HEK293 (cell line): ENCODE measurements around the gene MYL9.

Experiments used
- BCL11A ChIP-seq: fragments of 450-650 bp; formaldehyde crosslinking; IDR thresholded peaks from 2 replicates; pipeline ENCODE4 v1.5.1; 2016; ENCODE audit warnings: low read depth, missing biosample characterization, missing genetic modification characterization
- GLIS2 ChIP-seq: fragments of 450-650 bp; formaldehyde crosslinking; IDR thresholded peaks from 2 replicates; pipeline ENCODE4 v1.5.1; 2016; ENCODE audit warnings: missing biosample characterization, missing genetic modification characterization
- OSR2 ChIP-seq: fragments of 450-650 bp; formaldehyde crosslinking; IDR thresholded peaks from 2 replicates; pipeline ENCODE4 v1.5.1; 2016; ENCODE audit warnings: missing biosample characterization, missing genetic modification characterization
- PATZ1 ChIP-seq: fragments of 450-650 bp; formaldehyde crosslinking; IDR thresholded peaks from 2 replicates; pipeline ENCODE4 v1.5.1; 2016; ENCODE audit warnings: missing biosample characterization, missing genetic modification characterization
- REST ChIP-seq: fragments of 450-650 bp; formaldehyde crosslinking; IDR thresholded peaks from 2 replicates; pipeline ENCODE4 v1.5.1; 2016; ENCODE audit warnings: missing biosample characterization, missing genetic modification characterization
- SETDB1 ChIP-seq: IDR thresholded peaks from one replicate; pipeline ENCODE4 v1.6.1; 2017; ENCODE audit warnings: mild to moderate bottlenecking, low read length, moderate library complexity, mixed read lengths; ENCODE audit not compliant: insufficient read length
- TCF7L2 ChIP-seq: IDR thresholded peaks from 2 replicates; pipeline ENCODE4 v1.6.1; 2011; ENCODE audit warnings: low read depth, mild to moderate bottlenecking, inconsistent platforms, low read length, moderate library complexity, borderline replicate concordance
- TSHZ1 ChIP-seq: fragments of 450-650 bp; formaldehyde crosslinking; IDR thresholded peaks from 2 replicates; pipeline ENCODE4 v1.5.1; 2016; ENCODE audit warnings: missing biosample characterization, missing genetic modification characterization, borderline replicate concordance
- WT1 ChIP-seq: fragments of 450-650 bp; formaldehyde crosslinking; IDR thresholded peaks from 2 replicates; pipeline ENCODE4 v1.5.1; 2016; ENCODE audit warnings: missing biosample characterization, missing genetic modification characterization
- ZBTB21 ChIP-seq: fragments of 450-650 bp; formaldehyde crosslinking; IDR thresholded peaks from 2 replicates; pipeline ENCODE4 v1.5.1; 2017; ENCODE audit warnings: missing biosample characterization, missing genetic modification characterization
- ZBTB49 ChIP-seq: fragments of 450-650 bp; formaldehyde crosslinking; IDR thresholded peaks from 2 replicates; pipeline ENCODE4 v1.5.1; 2016; ENCODE audit warnings: missing biosample characterization, missing genetic modification characterization, low read depth
- ZNF112 ChIP-seq: fragments of 450-650 bp; formaldehyde crosslinking; IDR thresholded peaks from 2 replicates; pipeline ENCODE4 v1.5.0; 2017; ENCODE audit warnings: missing biosample characterization, missing genetic modification characterization
- ZNF184 ChIP-seq: fragments of 450-650 bp; IDR thresholded peaks from 2 replicates; pipeline ENCODE4 v1.5.1; 2018; ENCODE audit warnings: missing biosample characterization, mild to moderate bottlenecking, missing genetic modification characterization
- ZNF24 ChIP-seq: fragments of 450-650 bp; formaldehyde crosslinking; IDR thresholded peaks from 2 replicates; pipeline ENCODE4 v1.5.1; 2016; ENCODE audit warnings: missing biosample characterization, missing genetic modification characterization
- ZNF292 ChIP-seq: fragments of 450-650 bp; formaldehyde crosslinking; IDR thresholded peaks from 2 replicates; pipeline ENCODE4 v1.5.1; 2016; ENCODE audit warnings: low read depth, missing biosample characterization, missing genetic modification characterization, borderline replicate concordance
- ZNF449 ChIP-seq: fragments of 450-650 bp; formaldehyde crosslinking; IDR thresholded peaks from 2 replicates; pipeline ENCODE4 v1.5.1; 2017; ENCODE audit warnings: missing biosample characterization, mild to moderate bottlenecking, missing genetic modification characterization, moderate library complexity
- ZNF521 ChIP-seq: fragments of 450-650 bp; formaldehyde crosslinking; IDR thresholded peaks from 2 replicates; pipeline ENCODE4 v1.5.1; 2017; ENCODE audit warnings: missing biosample characterization, mild to moderate bottlenecking, missing genetic modification characterization
- ZNF629 ChIP-seq: fragments of 450-650 bp; formaldehyde crosslinking; IDR thresholded peaks from 2 replicates; pipeline ENCODE4 v1.5.1; 2017; ENCODE audit warnings: missing biosample characterization, missing genetic modification characterization
- ZNF639 ChIP-seq: fragments of 450-650 bp; formaldehyde crosslinking; IDR thresholded peaks from 2 replicates; pipeline ENCODE4 v1.5.1; 2016; ENCODE audit warnings: missing biosample characterization, missing genetic modification characterization
- ZNF660 ChIP-seq: fragments of 450-650 bp; IDR thresholded peaks from 2 replicates; pipeline ENCODE4 v1.5.1; 2018; ENCODE audit warnings: missing biosample characterization, mild to moderate bottlenecking, missing genetic modification characterization
- ZNF830 ChIP-seq: fragments of 450-650 bp; IDR thresholded peaks from 2 replicates; pipeline ENCODE4 v1.5.0; 2018; ENCODE audit warnings: missing biosample characterization, missing genetic modification characterization, low read depth, mild to moderate bottlenecking, moderate library complexity
- ZSCAN16 ChIP-seq: fragments of 450-650 bp; formaldehyde crosslinking; IDR thresholded peaks from 2 replicates; pipeline ENCODE4 v1.5.1; 2016; ENCODE audit warnings: missing biosample characterization, missing genetic modification characterization

MYL9 gene

GRCh38 chr20:36591854-36592641 lies 50.7 kb downstream of the MYL9 start (continued):
- no peak for TF ChIP-seq ZBTB21 (tag by site-specific recombination)
- TF ChIP-seq REST (tag by site-specific recombination), result no peak
- no peak for TF ChIP-seq ZNF292 (tag by site-specific recombination)
- TF ChIP-seq ZNF639 (tag by site-specific recombination), result 0 out of 2 replicates have a peak, but pooled peaks have one; percentile 60
- no peak for TF ChIP-seq ZNF521 (tag by site-specific recombination)
- peak; percentile 36; the same call in 1 of the 2 replicates for TF ChIP-seq OSR2 (tag by site-specific recombination)
- TF ChIP-seq TCF7L2, result peak; percentile 40; the same call in 1 of the 2 replicates
- TF ChIP-seq ZNF830, result no peak
- TF ChIP-seq ZSCAN16 (tag by site-specific recombination), result no peak
- no peak for TF ChIP-seq ZNF449 (tag by site-specific recombination)
- peak; percentile 71; the same call in 1 of the 2 replicates for TF ChIP-seq ZNF184 (tag by site-specific recombination)
- TF ChIP-seq ZNF112 (tag by site-specific recombination), result no peak
- no peak for TF ChIP-seq ZNF660 (tag by site-specific recombination)
- TF ChIP-seq GLIS2, result peak; percentile 31; the same call in 1 of the 2 replicates
- no peak for TF ChIP-seq TSHZ1 (tag by site-specific recombination)
- 0 out of 2 replicates have a peak, but pooled peaks have one; percentile 35 for TF ChIP-seq PATZ1
- peak; percentile 59 for TF ChIP-seq SETDB1
- peak; percentile 16; the same call in 1 of the 2 replicates for TF ChIP-seq BCL11A
- TF ChIP-seq ZNF629 (tag by site-specific recombination), result peak; percentile 62
- TF ChIP-seq ZNF24, result no peak
- no peak for TF ChIP-seq WT1 (tag by site-specific recombination)
- no peak for TF ChIP-seq ZBTB49 (tag by site-specific recombination)
